Neural cell (in vitro differentiated cells): ENCODE data around the gene LAMP1. TPM values are rescaled to one million over a fixed set of nuclear protein-coding genes. Genes with fewer than 3 reads are reported as not detected.

ENCODE experiments used
- H2AFZ ChIP-seq: fragments of 200-600, 300-800 bp; sonication (generic), shearing (Covaris generic); 2 replicates; pipeline ENCODE4 v1.6.0; 2014; ENCODE audit warnings: low read depth, mild to moderate bottlenecking, antibody characterized with exemption, low read length, moderate library complexity
- H3F3A ChIP-seq: fragments of 200-600 bp; shearing (Covaris generic); 2 replicates; pipeline ENCODE4 v1.6.1; 2016; ENCODE audit warnings: mild to moderate bottlenecking, moderate library complexity, mixed read lengths, antibody characterized with exemption, low read length; ENCODE audit not compliant: insufficient read depth, poor library complexity, severe bottlenecking
- H3K27ac ChIP-seq: fragments of 200-600, 300-800 bp; sonication (generic), shearing (Covaris generic); 2 replicates; pipeline ENCODE4 v1.5.1; 2014; ENCODE audit warnings: mild to moderate bottlenecking, low read length, moderate library complexity
- H3K27me3 ChIP-seq: fragments of 300-800, 200-600 bp; sonication (generic), shearing (Covaris generic); 2 replicates; pipeline ENCODE4 v1.6.0; 2014; ENCODE audit warnings: mild to moderate bottlenecking, low read depth, low read length, moderate library complexity; ENCODE audit not compliant: insufficient read depth
- H3K36me3 ChIP-seq: fragments of 300-800, 200-600 bp; sonication (generic), shearing (Covaris generic); 2 replicates; pipeline ENCODE4 v1.5.1; 2014; ENCODE audit warnings: mild to moderate bottlenecking, antibody characterized with exemption, low read length, moderate library complexity; ENCODE audit not compliant: insufficient read depth
- H3K4me2 ChIP-seq: fragments of 300-800, 200-600 bp; sonication (generic), shearing (Covaris generic); 2 replicates; pipeline ENCODE4 v1.6.0; 2014; ENCODE audit warnings: mild to moderate bottlenecking, low read length
- H3K4me3 ChIP-seq: fragments of 300-800, 200-600 bp; sonication (generic), shearing (Covaris generic); 2 replicates; pipeline ENCODE4 v1.5.1; 2014; ENCODE audit warnings: mild to moderate bottlenecking, low read length, moderate library complexity
- H3K79me2 ChIP-seq: fragments of 200-600 bp; shearing (Covaris generic); replicated peaks from 2 replicates; pipeline ENCODE4 v1.6.0; 2014; ENCODE audit warnings: mild to moderate bottlenecking, low read length, moderate library complexity; ENCODE audit not compliant: insufficient read depth
- H3K9ac ChIP-seq: fragments of 300-800, 200-600 bp; sonication (generic), shearing (Covaris generic); 2 replicates; pipeline ENCODE4 v1.6.1; 2016; ENCODE audit warnings: mild to moderate bottlenecking, low read length, mixed read lengths
- H3K9me2 ChIP-seq: fragments of 200-600 bp; shearing (Covaris generic); 2 replicates; pipeline ENCODE4 v1.6.1; 2016; ENCODE audit warnings: mild to moderate bottlenecking, low read length, mixed read lengths; ENCODE audit not compliant: insufficient read depth
- H3K9me3 ChIP-seq: fragments of 200-600, 300-800 bp; sonication (generic), shearing (Covaris generic); 2 replicates; pipeline ENCODE4 v1.6.1; 2016; ENCODE audit warnings: mild to moderate bottlenecking, mixed run types, low read length, moderate library complexity, mixed read lengths
- H4K20me1 ChIP-seq: fragments of 200-600 bp; shearing (Covaris generic); 2 replicates; pipeline ENCODE4 v1.6.1; 2016; ENCODE audit warnings: mild to moderate bottlenecking, mixed run types; ENCODE audit not compliant: insufficient read depth
- CTCF ChIP-seq: fragments of 450-650 bp; IDR thresholded peaks from 2 replicates; pipeline ENCODE4 v1.5.1; 2014; ENCODE audit warnings: antibody characterized with exemption, mild to moderate bottlenecking, moderate library complexity; ENCODE audit not compliant: poor library complexity, severe bottlenecking
- EP300 ChIP-seq: fragments of 450-650 bp; conservative IDR thresholded peaks from 2 replicates; pipeline ENCODE4 v1.6.1; 2014; ENCODE audit warnings: antibody characterized with exemption, mild to moderate bottlenecking, moderate library complexity; ENCODE audit not compliant: poor library complexity, severe bottlenecking
- EZH2 ChIP-seq: fragments of 200-600, 300-800 bp; shearing (Covaris generic), sonication (generic); IDR thresholded peaks from 2 replicates; pipeline ENCODE4 v1.6.1; 2014; ENCODE audit warnings: antibody characterized with exemption, low read length, borderline replicate concordance, mild to moderate bottlenecking; ENCODE audit not compliant: insufficient read depth, poor library complexity, severe bottlenecking
- MXI1 ChIP-seq: fragments of 450-650 bp; conservative IDR thresholded peaks from 2 replicates; pipeline ENCODE4 v1.6.1; 2014; ENCODE audit warnings: antibody characterized with exemption, mild to moderate bottlenecking; ENCODE audit not compliant: poor library complexity, severe bottlenecking
- POLR2AphosphoS5 ChIP-seq: IDR thresholded peaks from 2 replicates; pipeline ENCODE4 v1.6.1; 2012
- RAD21 ChIP-seq: fragments of 450-650 bp; conservative IDR thresholded peaks from 2 replicates; pipeline ENCODE4 v1.6.1; 2014; ENCODE audit warnings: antibody characterized with exemption, mild to moderate bottlenecking, moderate library complexity
- REST ChIP-seq: IDR thresholded peaks from 2 replicates; pipeline ENCODE4 v1.6.1; 2012; ENCODE audit warnings: borderline replicate concordance
- SMC3 ChIP-seq: fragments of 450-650 bp; conservative IDR thresholded peaks from 2 replicates; pipeline ENCODE4 v1.6.1; 2014; ENCODE audit warnings: antibody characterized with exemption, mild to moderate bottlenecking, moderate library complexity; ENCODE audit not compliant: poor library complexity
- TAF1 ChIP-seq: IDR thresholded peaks from 2 replicates; pipeline ENCODE4 v1.6.1; 2012; ENCODE audit warnings: low read depth
- polyA plus RNA-seq: library from polyadenylated mRNA; depleted of rRNA; stranded (reverse); fragments of >200 nt; gene quantifications from 2 replicates; pipeline ENCODE4 v1.2.3, GENCODE V29; 2014

LAMP1 gene
- polyA plus RNA-seq, 1 donor from 2014 or later = 69.7 TPM

- Histone ChIP-seq H3K36me3 (no peaks in the 10 kb centered on the region), H3K27ac (no peak overlapping the region), H3K4me3 (no peak overlapping the region), H3K79me2 (peaks cover 40% of the 10 kb centered on the region), H3K9ac (no peak overlapping the region), H3K27me3 (no peaks in the 10 kb centered on the region), H3K9me3 (no peaks in the 10 kb centered on the region), H2AFZ (no peak overlapping the region), H3K4me2 (no peak overlapping the region), H4K20me1 (no peaks in the 10 kb centered on the region), H3F3A (no peaks in the 10 kb centered on the region), H3K9me2 (no peaks in the 10 kb centered on the region)
- TF ChIP-seq SMC3 (no peak), TAF1 (no peak), REST (no peak), CTCF (no peak)
Observed at GRCh38 chr13:113304121-113304520, 7.1 kb downstream of the LAMP1 start.

GRCh38 chr13:113305208-113305607, 8.2 kb downstream of the LAMP1 start:
- no peak overlapping the region for H3K4me3 ChIP-seq
- no peaks in the 10 kb centered on the region for H3K36me3 ChIP-seq
- H3K9me3 ChIP-seq = no peaks in the 10 kb centered on the region
- peaks cover 33% of the 10 kb centered on the region for H3K79me2 ChIP-seq
- H3K27ac ChIP-seq = no peak overlapping the region
- H3K27me3 ChIP-seq = no peaks in the 10 kb centered on the region
- no peak overlapping the region for H3K9ac ChIP-seq
- no peaks in the 10 kb centered on the region for H3F3A ChIP-seq
- H4K20me1 ChIP-seq = no peaks in the 10 kb centered on the region
- TF ChIP-seq MXI1 = no peak
- TF ChIP-seq CTCF = no peak
- TF ChIP-seq EZH2 = no peak
- TF ChIP-seq TAF1 = no peak
- TF ChIP-seq RAD21 = no peak
- no peak for TF ChIP-seq POLR2AphosphoS5
- TF ChIP-seq SMC3 = no peak
- no peak for TF ChIP-seq REST
- no peak for TF ChIP-seq EP300
- no peak overlapping the region for H2AFZ ChIP-seq
- no peaks in the 10 kb centered on the region for H3K9me2 ChIP-seq
- H3K4me2 ChIP-seq = no peak overlapping the region
